HG02588 (cell line): ENCODE data around the gene XPO4.
A peak's percentile ranks its signal among the peaks of the same experiment; 100 is the strongest.

Experiments
- ATAC-seq: cut with Tn5 transposase; IDR thresholded peaks from one replicate; pipeline ENCODE4 v1.9.1; 2021; ENCODE audit warnings: mild to moderate bottlenecking, moderate library complexity; ENCODE audit not compliant: unreplicated experiment

The XPO4 gene

DNA sequence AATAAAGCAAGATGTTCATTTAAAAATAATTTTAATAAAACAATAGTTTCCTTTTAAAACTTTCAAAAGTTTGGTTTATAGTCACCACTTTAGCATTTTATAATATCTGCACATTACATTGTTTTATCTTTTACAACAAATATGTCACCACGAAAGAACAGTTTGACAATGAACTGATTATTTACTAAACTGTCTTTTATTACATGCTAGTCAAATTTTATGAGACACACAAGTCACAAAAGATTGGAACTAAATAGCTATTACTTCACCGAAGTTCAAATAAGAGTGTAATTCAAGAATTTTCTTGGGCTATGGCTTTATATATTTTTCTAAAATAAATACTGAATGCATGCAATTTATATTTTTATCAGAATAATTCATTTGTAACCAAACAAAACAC is 71.3 kb downstream of the XPO4 start:
- ATAC-seq: no peak

DNA sequence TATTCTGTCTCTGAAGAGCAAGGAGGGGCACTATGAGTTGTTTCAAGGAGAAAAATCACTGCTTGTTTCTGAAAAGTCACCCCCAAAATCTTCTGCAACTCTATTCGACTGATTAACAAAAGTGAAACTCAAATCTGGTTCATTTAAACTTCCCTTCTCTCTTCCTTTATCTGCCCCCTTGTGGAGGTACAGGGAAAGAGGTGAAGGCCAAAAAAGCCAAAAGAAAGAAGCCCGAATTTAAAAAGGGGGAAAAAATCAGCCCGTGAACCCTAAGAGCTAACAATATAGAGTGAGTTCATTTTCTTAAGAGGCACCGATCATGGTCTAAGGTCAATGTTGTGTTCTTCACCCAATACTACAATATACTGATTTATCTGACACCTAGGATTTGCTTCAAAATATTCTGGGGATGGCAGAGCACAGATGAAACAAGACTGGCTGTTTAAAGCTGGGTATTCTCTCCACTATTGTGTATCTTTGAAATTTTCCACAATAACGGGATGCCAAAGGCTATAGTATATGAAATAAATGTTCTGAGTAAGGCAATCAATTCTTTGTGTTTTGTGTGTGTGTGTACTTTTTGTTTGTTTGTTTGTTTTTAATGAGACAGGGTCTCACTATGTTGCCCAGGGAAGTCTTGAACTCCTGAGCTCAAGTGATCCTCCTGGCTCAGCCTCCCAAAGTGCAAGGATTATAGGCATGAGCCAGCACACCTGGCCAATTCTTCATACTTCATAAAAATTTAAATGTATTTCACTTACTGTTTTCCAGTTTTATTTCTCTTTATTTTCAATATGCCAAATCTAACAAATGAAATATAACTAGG is 73.8 kb downstream of the XPO4 start:
- ATAC-seq: peak; percentile 60

DNA sequence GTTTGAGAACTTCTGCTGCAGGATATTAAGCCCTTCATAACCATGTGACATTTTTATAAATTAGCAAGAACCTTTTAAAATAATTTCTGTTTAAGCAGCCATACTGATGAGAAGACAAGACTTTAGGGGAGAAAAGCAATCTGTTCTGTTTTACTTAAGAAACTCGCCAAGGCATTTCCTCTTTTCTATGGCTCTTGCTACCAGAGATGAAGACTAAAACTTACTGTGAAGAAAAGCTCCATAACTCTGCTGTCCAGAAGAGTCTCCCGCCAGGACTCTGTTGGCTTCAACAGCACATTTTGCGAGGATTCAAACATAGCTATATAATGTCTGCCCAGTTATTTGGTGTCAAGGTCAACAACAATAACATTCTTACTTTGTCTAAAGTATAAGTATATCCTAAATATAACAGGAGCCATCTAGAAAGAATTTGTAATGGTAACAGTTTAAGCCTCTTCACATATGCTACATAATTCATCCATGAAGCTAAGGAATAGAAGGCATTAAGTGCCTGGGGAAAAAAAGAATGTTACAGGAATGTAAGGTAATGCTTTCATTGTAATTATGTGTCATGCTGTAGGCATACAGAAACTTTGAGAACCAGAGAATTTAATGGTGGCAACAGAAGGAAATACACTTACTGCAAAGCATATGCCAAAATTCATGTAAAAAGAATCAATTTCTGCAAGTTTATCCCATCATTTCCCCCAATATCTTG is 75.5 kb downstream of the XPO4 start:
- ATAC-seq: no peak

GRCh38 chr13:20826301-20826700 is 76.2 kb downstream of the XPO4 start:
- no peak for ATAC-seq

DNA sequence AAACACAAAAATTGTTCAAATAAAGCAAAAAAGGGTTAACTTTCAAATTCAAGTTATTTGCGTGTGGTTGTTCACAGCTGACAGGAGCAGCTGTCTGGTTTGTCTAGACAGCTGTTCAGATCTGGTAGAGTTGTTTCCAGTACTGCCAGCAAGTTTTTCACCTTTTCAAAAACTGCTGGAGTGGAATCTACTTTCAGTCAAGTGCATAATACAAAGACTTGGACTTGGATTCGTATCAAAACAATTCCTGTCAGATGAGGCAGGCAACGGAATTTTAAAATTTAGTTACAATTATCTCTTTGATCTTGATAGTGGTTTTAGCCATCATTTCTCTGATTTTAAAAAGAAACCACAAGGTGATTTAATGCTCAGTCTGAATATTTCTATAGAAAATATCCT is 77.1 kb downstream of the XPO4 start:
- no peak for ATAC-seq

DNA sequence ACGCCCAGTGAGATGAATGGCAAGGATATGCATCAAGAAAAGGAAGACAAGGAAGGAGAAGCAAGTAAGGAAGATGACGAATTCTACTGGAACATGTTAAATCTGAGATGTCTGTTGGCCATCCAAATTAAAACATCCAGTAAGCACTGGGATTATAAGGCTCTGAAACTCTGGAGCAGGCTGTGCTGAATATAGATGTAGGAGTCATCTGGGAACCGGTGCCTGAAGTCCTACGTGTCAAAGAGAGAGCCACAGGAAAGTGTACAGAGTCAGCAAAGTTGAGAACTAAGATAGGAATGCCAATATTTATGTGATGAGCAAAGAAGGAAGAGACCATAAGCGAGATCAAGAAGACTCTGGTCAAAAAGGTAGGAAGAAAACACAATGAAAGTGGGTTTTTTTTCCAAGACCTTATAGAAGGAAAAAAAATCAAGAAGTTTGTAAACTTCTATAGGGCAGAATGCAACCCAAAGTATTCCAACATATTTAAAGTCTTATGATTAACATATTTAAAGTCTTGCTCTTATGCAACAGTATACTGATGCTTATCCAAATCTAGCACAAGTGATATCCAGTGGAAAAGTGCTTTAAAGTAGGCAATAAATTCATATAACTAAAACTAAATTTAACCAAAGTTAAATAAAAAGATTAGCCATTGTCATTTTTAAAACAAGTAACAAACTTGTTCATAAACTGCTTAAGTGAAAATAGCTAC is 77.6 kb downstream of the XPO4 start:
- ATAC-seq: no peak

GRCh38 chr13:20823071-20823470 is 79.5 kb downstream of the XPO4 start:
- ATAC-seq: no peak

DNA sequence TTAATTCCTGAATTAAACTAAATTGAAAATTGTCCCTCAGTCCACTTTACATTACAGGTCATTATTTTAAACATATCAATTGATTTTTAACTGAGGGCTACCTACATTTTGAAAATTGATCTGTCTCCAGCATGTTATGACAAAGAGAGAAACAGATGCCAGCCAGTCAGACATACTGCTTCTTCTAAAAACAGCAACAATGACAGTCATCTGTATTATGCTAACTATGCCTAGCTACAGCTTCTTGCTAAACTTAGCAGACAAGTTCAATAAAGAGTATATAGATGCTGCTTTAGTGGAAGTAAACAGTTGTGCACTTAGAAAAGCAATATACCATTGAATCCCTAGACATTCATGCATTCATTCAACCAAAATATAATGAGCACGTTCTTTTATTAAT is 80.1 kb downstream of the XPO4 start:
- ATAC-seq: no peak

DNA sequence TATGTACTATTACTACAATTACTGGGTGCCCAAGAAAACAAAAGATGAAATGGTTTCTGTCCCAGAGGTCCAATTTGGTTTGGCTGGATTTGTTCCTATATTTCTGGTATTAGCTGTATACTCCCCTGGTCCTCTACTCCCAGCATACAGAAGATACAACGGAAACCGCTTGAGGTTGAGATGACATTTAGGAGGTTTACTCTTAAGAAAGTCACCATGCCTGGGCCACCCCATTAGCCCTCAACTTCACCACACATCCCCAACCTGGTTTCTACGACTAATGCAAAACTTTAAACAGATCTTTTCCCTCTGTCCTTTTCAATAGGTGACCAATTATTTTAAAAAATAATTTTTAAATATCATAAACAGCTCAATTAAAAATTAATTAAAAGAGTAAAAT is 82.8 kb downstream of the XPO4 start:
- no peak for ATAC-seq

- no peak for ATAC-seq
Measured at GRCh38 chr13:20815464-20815863, 87.1 kb downstream of the XPO4 start.

- no peak for ATAC-seq
Measured at GRCh38 chr13:20814224-20814910, 88.2 kb downstream of the XPO4 start.

DNA sequence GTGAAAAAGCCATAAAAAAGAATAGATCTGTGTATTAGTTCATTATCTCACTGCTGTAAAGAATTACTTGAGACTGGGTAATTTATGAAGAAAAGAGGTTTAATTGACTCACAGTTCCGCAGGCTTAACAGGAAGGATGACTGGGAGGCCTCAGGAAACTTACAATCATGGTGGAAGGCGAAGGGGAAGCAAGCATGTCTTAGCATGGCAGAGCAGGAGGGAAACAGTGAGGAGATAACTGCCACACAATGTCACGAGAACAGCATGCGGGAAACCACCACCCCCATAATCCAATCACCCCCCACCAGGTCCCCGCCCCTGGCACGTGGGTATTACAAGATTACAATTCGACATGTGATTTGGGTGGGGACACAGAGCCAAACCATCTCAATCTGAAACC is 89.7 kb downstream of the XPO4 start:
- no peak for ATAC-seq

DNA sequence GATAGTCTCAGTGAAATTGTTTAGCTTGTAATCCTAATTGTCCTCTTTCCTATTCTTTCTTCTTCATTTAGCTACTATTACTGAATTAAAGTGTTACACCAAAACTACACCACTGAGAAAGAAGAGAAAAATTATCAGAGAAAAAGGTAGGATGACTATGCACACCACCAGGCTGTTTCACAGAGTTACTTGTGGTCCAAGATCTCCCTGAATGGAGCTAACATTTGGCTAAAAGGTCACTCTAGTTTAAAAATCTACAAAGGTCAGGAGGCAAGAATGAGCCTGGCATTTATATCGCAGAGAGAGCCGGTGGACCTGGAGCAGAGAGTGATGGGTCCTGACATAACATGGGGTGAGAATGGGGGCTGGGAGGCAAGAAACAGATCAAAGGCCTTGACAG is 91.7 kb downstream of the XPO4 start:
- no peak for ATAC-seq

DNA sequence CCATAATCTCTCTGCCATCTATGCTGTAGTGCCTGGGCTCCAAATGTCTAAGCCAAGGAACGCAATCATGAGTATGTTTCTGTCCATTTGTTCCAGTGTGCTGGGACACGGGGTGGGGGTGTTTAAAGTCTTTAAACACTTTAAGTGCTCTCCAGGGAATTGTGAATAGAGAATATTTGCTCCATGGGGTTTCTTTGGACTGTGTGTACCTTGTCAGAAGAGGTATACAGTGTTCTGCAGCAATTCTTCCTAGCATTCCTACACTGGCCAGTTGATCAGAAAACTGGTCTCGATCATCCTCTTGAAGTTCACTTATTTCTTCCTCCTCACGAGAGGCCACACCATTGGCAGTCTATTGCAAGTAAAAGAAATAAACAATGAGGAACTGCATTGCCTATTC is 93.7 kb downstream of the XPO4 start:
- no peak for ATAC-seq

DNA sequence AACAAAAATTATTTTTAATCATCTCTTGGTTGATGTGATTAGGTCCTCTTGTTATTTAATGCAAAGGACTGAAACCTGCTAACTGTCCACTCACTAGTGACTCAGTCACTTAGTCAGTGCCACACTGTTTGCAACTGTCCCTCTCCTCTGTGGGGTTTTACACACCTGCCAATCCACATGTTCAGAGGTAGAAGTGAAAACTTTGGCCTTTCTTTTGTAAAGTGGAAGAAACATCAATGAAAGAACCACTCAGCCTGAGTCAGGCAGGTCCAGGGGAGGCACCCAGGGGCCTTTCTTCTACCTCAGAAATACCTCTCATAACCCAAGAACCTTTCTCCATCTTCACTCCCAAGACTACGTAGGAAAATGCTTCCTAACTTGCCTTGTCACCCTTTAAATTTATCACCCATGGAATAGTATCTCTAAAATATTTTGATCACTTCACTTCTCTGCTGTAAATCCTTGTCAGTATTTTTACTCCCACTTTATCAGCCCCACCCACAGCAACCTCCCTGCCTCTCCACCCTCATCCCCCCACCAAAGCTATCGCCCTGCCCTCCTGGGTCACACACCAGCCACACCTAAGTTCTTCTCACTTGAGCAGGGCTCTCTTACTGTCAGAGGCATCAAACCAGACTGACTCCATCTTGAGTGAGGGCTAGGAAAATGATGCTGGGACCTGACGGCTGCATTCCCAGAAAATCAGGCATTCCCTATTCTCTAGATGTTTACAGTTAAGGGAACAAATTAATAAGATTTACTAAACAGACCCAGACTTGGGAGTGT is 99.2 kb downstream of the XPO4 start:
- no peak for ATAC-seq

- no peak for ATAC-seq
Measured at GRCh38 chr13:20801707-20802106, 100.8 kb downstream of the XPO4 start.

DNA sequence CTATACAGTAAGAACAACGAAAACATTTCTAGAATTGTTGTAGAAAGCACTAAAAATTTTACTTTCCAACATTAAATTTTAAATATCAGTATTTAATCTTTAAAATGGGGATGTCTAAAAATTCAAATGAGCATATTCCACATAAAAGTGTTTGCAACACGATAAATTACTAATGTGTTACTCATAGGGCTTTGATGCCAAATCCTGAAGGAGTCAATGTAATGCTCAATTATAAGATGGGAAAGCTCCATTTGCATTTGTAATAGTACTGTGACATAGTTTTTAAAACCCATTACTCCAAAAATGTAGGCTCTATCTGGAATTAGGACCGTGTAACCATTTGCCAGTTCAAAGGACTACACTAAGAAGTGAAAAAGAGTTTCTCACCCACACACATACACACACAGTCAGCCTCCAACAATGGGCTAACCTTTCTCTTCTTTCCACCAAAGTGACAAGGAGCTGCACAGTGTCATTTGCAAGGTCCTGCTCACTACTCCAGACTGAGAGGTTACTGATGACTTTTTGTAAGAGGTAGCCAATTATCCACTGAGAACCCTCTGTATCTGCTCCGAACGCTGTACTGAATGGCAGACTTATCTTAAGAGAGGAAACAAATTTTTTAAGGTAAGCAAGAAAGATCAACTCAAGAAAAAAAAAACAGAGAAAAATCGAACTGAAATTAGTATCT is 102.7 kb downstream of the XPO4 start:
- no peak for ATAC-seq

DNA sequence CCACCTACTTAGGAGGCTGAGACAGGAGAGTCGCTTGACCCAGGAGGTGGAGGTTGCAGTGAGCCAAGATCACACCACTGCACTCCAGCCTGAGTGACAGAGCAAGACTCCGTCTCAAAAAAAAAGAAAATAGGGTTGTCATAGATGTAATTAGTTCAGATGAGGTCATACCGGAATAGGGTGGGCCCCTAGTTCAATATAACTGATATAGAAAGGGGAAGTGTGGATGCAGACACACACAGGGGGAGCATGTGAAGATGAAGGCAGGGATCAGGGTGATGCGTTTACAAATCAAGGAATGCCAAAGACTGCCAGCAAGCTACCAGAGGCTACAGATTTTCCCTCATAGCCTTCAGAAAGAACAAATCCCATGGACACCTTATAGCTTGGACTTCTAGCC is 104.5 kb downstream of the XPO4 start:
- ATAC-seq: no peak

GRCh38 chr13:20796791-20797508 is 105.6 kb downstream of the XPO4 start:
- ATAC-seq: no peak
